Tibial nerve (tissue), 4 donors: ENCODE data around the gene DLX5. TPM values are rescaled to one million over a fixed set of nuclear protein-coding genes. Genes with fewer than 3 reads are reported as not detected.

ENCODE experiments used
- DNase-seq, 2 donors: peaks; one replicate each; pipeline ENCODE4 v3.0.0-alpha.2; 2019; ENCODE audit warnings: low spot score in 2 of 2
- H3K27ac ChIP-seq, 4 donors: fragments of 200-600 bp; sonication (generic) in 3 of 4; one replicate each; pipeline ENCODE4 v1.5.1; 2017 to 2019; ENCODE audit warnings: mild to moderate bottlenecking in 1 of 4
- H3K27me3 ChIP-seq, 2 donors: fragments of 200-600 bp; sonication (generic) in 1 of 2; one replicate each; pipeline versions ENCODE4 v1.5.1 to v1.6.0; 2017 to 2019
- H3K36me3 ChIP-seq, 3 donors: fragments of 200-600 bp; sonication (generic); one replicate each; pipeline ENCODE4 v1.5.1; 2018 to 2019
- H3K4me1 ChIP-seq, 4 donors: fragments of 200-600 bp; sonication (generic) in 3 of 4; one replicate each; pipeline ENCODE4 v1.5.1; 2017 to 2019
- H3K4me3 ChIP-seq, 4 donors: fragments of 200-600 bp; sonication (generic) in 3 of 4; one replicate each; pipeline ENCODE4 v1.5.1; 2017 to 2019; ENCODE audit warnings: mild to moderate bottlenecking in 1 of 4, moderate library complexity in 1 of 4
- H3K9me3 ChIP-seq, 4 donors: fragments of 200-600 bp; sonication (generic) in 3 of 4; one replicate each; pipeline ENCODE4 v1.5.1; 2017 to 2019
- CTCF ChIP-seq, 5 experiments: fragments of 200-600 bp in 3 of 5; fragments of 450-650 bp in 2 of 5; sonication (generic) in 3 of 5; IDR thresholded peaks; one replicate each; pipeline ENCODE4 v1.5.1; 2016 to 2019; ENCODE audit warnings: antibody characterized with exemption in 5 of 5, mild to moderate bottlenecking in 3 of 5, moderate library complexity in 2 of 5
- EP300 ChIP-seq, 2 donors: sonication (generic); formaldehyde crosslinking; IDR thresholded peaks; one replicate each; pipeline ENCODE4 v1.6.1; 2017; ENCODE audit warnings: antibody characterized with exemption in 2 of 2, mild to moderate bottlenecking in 1 of 2
- POLR2A ChIP-seq, 2 donors: fragments of 450-650 bp; IDR thresholded peaks; one replicate each; pipeline ENCODE4 v1.6.1; 2017; ENCODE audit warnings: antibody characterized with exemption in 2 of 2, mild to moderate bottlenecking in 2 of 2, moderate library complexity in 2 of 2
- WGBS, 2 donors: methylation state at CpG; one replicate each; pipeline ENCODE4 v1.1.5; 2018; 5-methylcytosine and 5-hydroxymethylcytosine counted together
- total RNA-seq, 4 donors: library from RNA; depleted of rRNA; stranded (reverse); fragments of >200 nt; gene quantifications; one replicate each; pipeline ENCODE4 v1.1.0, GENCODE V29; 2016

The DLX5 gene
- total RNA-seq, 4 donors from 2014 or later: 0.42 TPM; not detected in 3

- Histone ChIP-seq H3K9me3 (peaks cover 0 to 5% (median 0%) of the 10 kb centered on the region in 4 donors), H3K36me3 (no peaks in the 10 kb centered on the region), H3K27ac (no peak overlapping the region), H3K4me1 (peaks cover 0 to 27% (median 7%) of the 10 kb centered on the region in 4 donors), H3K4me3 (no peak overlapping the region), H3K27me3 (peaks cover 5 to 100% of the 10 kb centered on the region in 2 donors)
- no peak for DNase-seq
- TF ChIP-seq CTCF (IDR thresholded peaks at IDR 0.05) (no peak), POLR2A (IDR thresholded peaks at IDR 0.05) (no peak), EP300 (IDR thresholded peaks at IDR 0.05) (no peak)
- WGBS, 2 donors: 13 to 14% methylated on average over 1 of the region's 1 CpG
Measured at GRCh38 chr7:97013845-97014134, 10.8 kb downstream of the DLX5 start.

GRCh38 chr7:97013134-97013844 is 11.3 kb downstream of the DLX5 start:
- Histone ChIP-seq H3K36me3 (no peaks in the 10 kb centered on the region), H3K4me3 (no peak overlapping the region), H3K4me1 (peaks cover 0 to 22% (median 7%) of the 10 kb centered on the region in 4 donors), H3K9me3 (peaks cover 0 to 5% (median 0%) of the 10 kb centered on the region in 4 donors), H3K27me3 (peaks cover 5 to 100% of the 10 kb centered on the region in 2 donors), H3K27ac (no peak overlapping the region)
- no peak for DNase-seq
- 6 to 10% methylated on average over 20 of the region's 20 CpGs for WGBS, 2 donors
- no peak for TF ChIP-seq EP300 (IDR thresholded peaks at IDR 0.05)
- no peak for TF ChIP-seq CTCF (IDR thresholded peaks at IDR 0.05)
- no peak for TF ChIP-seq POLR2A (IDR thresholded peaks at IDR 0.05)

- 11% methylated on average over 21 of the region's 21 CpGs for WGBS, 2 donors
- no peak for TF ChIP-seq EP300 (IDR thresholded peaks at IDR 0.05)
- TF ChIP-seq CTCF (IDR thresholded peaks at IDR 0.05): no peak
- TF ChIP-seq POLR2A (IDR thresholded peaks at IDR 0.05): no peak
- Histone ChIP-seq H3K4me1 (peaks cover 0 to 15% (median 5%) of the 10 kb centered on the region in 4 donors), H3K36me3 (no peaks in the 10 kb centered on the region), H3K27ac (no peak overlapping the region), H3K9me3 (peaks cover 0 to 5% (median 0%) of the 10 kb centered on the region in 4 donors), H3K27me3 (peaks cover 5 to 100% of the 10 kb centered on the region in 2 donors), H3K4me3 (no peak overlapping the region)
- DNase-seq: no peak
Measured at GRCh38 chr7:97012365-97013133, 12.1 kb downstream of the DLX5 start.

- WGBS, 2 donors: 14% methylated on average over 15 of the region's 15 CpGs
- DNase-seq: no peak
Measured at GRCh38 chr7:97011536-97012364, 12.9 kb downstream of the DLX5 start.

More at GRCh38 chr7:97011536-97012364, 12.9 kb downstream of the DLX5 start:
- H3K27ac ChIP-seq: no peak overlapping the region
- H3K4me3 ChIP-seq: no peak overlapping the region
- TF ChIP-seq POLR2A (IDR thresholded peaks at IDR 0.05): no peak
- TF ChIP-seq EP300 (IDR thresholded peaks at IDR 0.05): no peak
- TF ChIP-seq CTCF (IDR thresholded peaks at IDR 0.05): no peak
- H3K36me3 ChIP-seq: no peaks in the 10 kb centered on the region
- H3K9me3 ChIP-seq: peaks cover 0 to 5% (median 0%) of the 10 kb centered on the region in 4 donors
- peaks cover 0 to 13% (median 3%) of the 10 kb centered on the region in 4 donors for H3K4me1 ChIP-seq
- H3K27me3 ChIP-seq: peaks cover under 1 to 100% of the 10 kb centered on the region in 2 donors
